Upper lobe of left lung (tissue), 6 donors: ENCODE measurements around the gene FOXL3. TPM values are rescaled to one million over a fixed set of nuclear protein-coding genes. Genes with fewer than 3 reads are reported as not detected.

Experiments used
- ATAC-seq, 2 donors: fragments of 200-7000 bp; cut with Tn5 transposase; one replicate each; pipeline ENCODE4 v1.9.1; 2022; ENCODE audit warnings: mild to moderate bottlenecking in 2 of 2, moderate library complexity in 2 of 2; ENCODE audit not compliant: low FRiP score in 2 of 2
- DNase-seq, 2 donors: peaks; one replicate each; pipeline ENCODE4 v3.0.0-alpha.2; 2019 to 2020
- H3K27ac ChIP-seq, 4 donors: fragments of 200-600 bp; sonication (generic); one replicate each; pipeline ENCODE4 v1.5.1; 2016 to 2019
- H3K27me3 ChIP-seq, 4 donors: fragments of 200-600 bp; sonication (generic); one replicate each; pipeline ENCODE4 v1.5.1; 2017 to 2019
- H3K36me3 ChIP-seq, 4 donors: fragments of 200-600 bp; sonication (generic); one replicate each; pipeline ENCODE4 v1.5.1; 2016 to 2019
- H3K4me1 ChIP-seq, 4 donors: fragments of 200-600 bp; sonication (generic); one replicate each; pipeline ENCODE4 v1.5.1; 2018 to 2019
- H3K4me3 ChIP-seq, 4 donors: fragments of 200-600 bp; sonication (generic); one replicate each; pipeline ENCODE4 v1.5.1; 2017 to 2019; ENCODE audit warnings: mild to moderate bottlenecking in 2 of 4, moderate library complexity in 1 of 4
- H3K9me3 ChIP-seq, 4 donors: fragments of 200-600 bp; sonication (generic); one replicate each; pipeline ENCODE4 v1.5.1; 2018 to 2019
- CTCF ChIP-seq, 6 experiments: fragments of 450-650 bp in 4 of 6; fragments of 200-600 bp in 2 of 6; sonication (generic) in 2 of 6; IDR thresholded peaks; one replicate each; pipeline ENCODE4 v1.5.1; 2016 to 2019; ENCODE audit warnings: antibody characterized with exemption in 6 of 6
- EP300 ChIP-seq, 4 donors: sonication (generic); formaldehyde crosslinking; IDR thresholded peaks; one replicate each; pipeline ENCODE4 v1.5.1; 2017; ENCODE audit warnings: antibody characterized with exemption in 4 of 4, control low read depth in 2 of 4
- POLR2A ChIP-seq, 4 donors: fragments of 450-650 bp; IDR thresholded peaks; one replicate each; pipeline ENCODE4 v1.5.1; 2016 to 2017; ENCODE audit warnings: antibody characterized with exemption in 4 of 4, mild to moderate bottlenecking in 2 of 4
- POLR2AphosphoS5 ChIP-seq, 2 donors: sonication (generic); formaldehyde crosslinking; IDR thresholded peaks; one replicate each; pipeline ENCODE4 v1.5.1; 2017; ENCODE audit warnings: antibody characterized with exemption in 2 of 2
- WGBS, 2 donors: methylation state at CpG; one replicate each; pipeline ENCODE4 v1.1.5; 2017 to 2018; 5-methylcytosine and 5-hydroxymethylcytosine counted together
- total RNA-seq, 6 donors: library from RNA; depleted of rRNA in 4 of 6; stranded (reverse); fragments of >200 nt in 4 of 6; gene quantifications; one replicate each; pipeline versions ENCODE4 v1.1.0 to v1.2.1, GENCODE V29; 2016 to 2021
- donor health status: DM: no; HTN: no; CAD: no; lungs with moderate emphysema.
- donor health status: DM: no; HTN: yes; CAD: no; lungs with severe emphysema.

The FOXL3 gene
- total RNA-seq, 6 donors from 2014 or later, result not detected

GRCh38 chr7:248732-249435 lies 41.1 kb upstream of the FOXL3 start:
- H3K27me3 ChIP-seq, result no peaks in the 10 kb centered on the region
- no peaks in the 10 kb centered on the region for H3K9me3 ChIP-seq
- no peaks in the 10 kb centered on the region for H3K4me1 ChIP-seq
- peaks cover 3 to 85% (median 49%) of the 10 kb centered on the region in 4 donors for H3K36me3 ChIP-seq
- TF ChIP-seq POLR2A (IDR thresholded peaks at IDR 0.05) (no peak), CTCF (IDR thresholded peaks at IDR 0.05) (no peak), POLR2AphosphoS5 (IDR thresholded peaks at IDR 0.05) (no peak)
- H3K4me3 ChIP-seq, result no peak overlapping the region
- DNase-seq, result peak in 1 of 2 donors; percentile 67
- no peak for ATAC-seq
- 87 to 92% methylated on average over 17 to 20 of the region's 20 CpGs for WGBS, 2 donors
- H3K27ac ChIP-seq, result no peak overlapping the region

GRCh38 chr7:249989-250388 lies 40.0 kb upstream of the FOXL3 start:
- no peak for TF ChIP-seq POLR2A (IDR thresholded peaks at IDR 0.05)
- no peak for TF ChIP-seq EP300 (IDR thresholded peaks at IDR 0.05)
- TF ChIP-seq POLR2AphosphoS5 (IDR thresholded peaks at IDR 0.05), result no peak
- TF ChIP-seq CTCF (IDR thresholded peaks at IDR 0.05), result no peak
- WGBS, 2 donors, result 89 to 94% methylated on average over 12 of the region's 12 CpGs
- Histone ChIP-seq H3K27ac (no peak overlapping the region), H3K27me3 (no peaks in the 10 kb centered on the region), H3K4me3 (no peak overlapping the region), H3K9me3 (no peaks in the 10 kb centered on the region), H3K4me1 (no peaks in the 10 kb centered on the region), H3K36me3 (peaks cover 3 to 88% (median 48%) of the 10 kb centered on the region in 4 donors)
- ATAC-seq (no peak), DNase-seq (no peak)

GRCh38 chr7:250523-250922 lies 39.4 kb upstream of the FOXL3 start:
- H3K27me3 ChIP-seq, result no peaks in the 10 kb centered on the region
- TF ChIP-seq POLR2A (IDR thresholded peaks at IDR 0.05), result no peak
- no peak for TF ChIP-seq POLR2AphosphoS5 (IDR thresholded peaks at IDR 0.05)
- TF ChIP-seq CTCF (IDR thresholded peaks at IDR 0.05), result no peak
- no peak for TF ChIP-seq EP300 (IDR thresholded peaks at IDR 0.05)
- DNase-seq, result peak in 1 of 2 donors; percentile 72
- peaks cover 3 to 88% (median 46%) of the 10 kb centered on the region in 4 donors for H3K36me3 ChIP-seq
- H3K4me1 ChIP-seq, result no peaks in the 10 kb centered on the region
- ATAC-seq, result no peak
- H3K27ac ChIP-seq, result no peak overlapping the region
- no peaks in the 10 kb centered on the region for H3K9me3 ChIP-seq
- 93% methylated on average over 14 to 15 of the region's 15 CpGs for whole genome bisulfite sequencing, 2 donors
- no peak overlapping the region for H3K4me3 ChIP-seq

GRCh38 chr7:251005-251404 lies 39.0 kb upstream of the FOXL3 start:
- peak in 1 of 2 donors; percentile 58 for DNase-seq
- no peak for ATAC-seq
- H3K4me3 ChIP-seq, result no peak overlapping the region
- no peaks in the 10 kb centered on the region for H3K9me3 ChIP-seq
- H3K36me3 ChIP-seq, result peaks cover 3 to 90% (median 46%) of the 10 kb centered on the region in 4 donors
- H3K27me3 ChIP-seq, result no peaks in the 10 kb centered on the region
- 91 to 96% methylated on average over 8 to 20 of the region's 20 CpGs for WGBS, 2 donors
- no peak for TF ChIP-seq EP300 (IDR thresholded peaks at IDR 0.05)
- TF ChIP-seq CTCF (IDR thresholded peaks at IDR 0.05), result no peak
- no peak for TF ChIP-seq POLR2A (IDR thresholded peaks at IDR 0.05)
- no peak for TF ChIP-seq POLR2AphosphoS5 (IDR thresholded peaks at IDR 0.05)
- H3K27ac ChIP-seq, result no peak overlapping the region
- H3K4me1 ChIP-seq, result no peaks in the 10 kb centered on the region
